H1 (cell line): Measurements from ENCODE around the gene KCTD21. TPM values are rescaled to one million over a fixed set of nuclear protein-coding genes. Genes with fewer than 3 reads are reported as not detected.

Source experiments
- HDAC6 ChIP-seq: IDR thresholded peaks from one replicate; pipeline ENCODE4 v1.7.1; 2012; ENCODE audit warnings: low read depth, mild to moderate bottlenecking, inconsistent platforms, low read length, moderate library complexity
- KDM4A ChIP-seq: IDR thresholded peaks from one replicate; pipeline ENCODE4 v1.7.1; 2012; ENCODE audit warnings: low read depth, mild to moderate bottlenecking, moderate library complexity, low read length, inconsistent platforms; ENCODE audit not compliant: severe bottlenecking
- NANOG ChIP-seq: IDR thresholded peaks from 2 replicates; pipeline ENCODE4 v1.6.1; 2011; ENCODE audit warnings: low read length, low read depth, mild to moderate bottlenecking, inconsistent platforms; ENCODE audit not compliant: insufficient read depth, poor library complexity, severe bottlenecking
- polyA plus RNA-seq, 7 experiments: library from polyadenylated mRNA; depleted of rRNA in 3 of 7; stranded (reverse) in 5 of 7; unstranded in 2 of 7; fragments of >200 nt in 5 of 7; fragments of 200-250 nt in 2 of 7; gene quantifications; 1 replicate in 5 of 7; 2 replicates in 1 of 7; 4 replicates in 1 of 7; pipeline versions ENCODE4 v1.2.1 to v1.2.3, GENCODE V29; 2011 to 2013; ENCODE audit warnings: missing spikeins in 2 of 7, mixed read lengths in 2 of 7
- total RNA-seq: library from RNA; stranded (reverse); fragmentation: NEBNext Ultra II Directional; extraction: Animal tissue kit (Norgen Biotek cat#: 25700); gene quantifications from 2 replicates; pipeline ENCODE4 v1.2.1, GENCODE V29; 2021

KCTD21 gene
- total and polyA plus RNA-seq, 2 of the 8 experiments (the other 6 are each of a cell fraction or from before 2014, with no cell fraction given) = 3.2 to 4.1 TPM

DNA sequence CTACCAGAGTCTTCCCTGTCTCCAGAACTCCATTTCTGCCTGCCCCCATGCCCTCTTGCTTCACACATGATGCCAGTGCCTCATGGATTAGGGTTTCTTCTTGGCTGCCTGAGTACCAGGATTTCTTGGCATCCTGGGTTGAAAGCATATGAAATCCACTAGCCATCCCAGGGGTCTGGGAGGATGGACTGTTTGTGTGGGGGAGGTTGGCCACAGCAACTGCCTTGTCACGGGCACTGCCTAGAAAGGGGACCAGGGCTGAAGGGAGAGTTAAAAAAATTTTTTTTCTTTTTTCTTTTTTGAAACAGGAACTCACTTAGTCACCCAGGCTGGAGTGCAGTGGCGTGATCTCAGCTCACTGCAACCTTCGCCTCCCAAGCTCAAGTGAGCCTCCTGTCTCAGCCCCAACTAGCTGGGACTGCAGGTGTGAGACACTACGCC lies 4.5 kb upstream of the KCTD21 start (continued):
- no peak for TF ChIP-seq NANOG
- no peak for TF ChIP-seq KDM4A
- no peak for TF ChIP-seq HDAC6
